DMS153 (cell line): ENCODE measurements around the gene HLA-G.
"Not testable (repeated sequence)": the region's sequence is repeated elsewhere in the genome, so short reads cannot be mapped to it uniquely, and the experiment has no call there.

Experiments
- DNase-seq: peaks from one replicate; lab custom pipeline; 2025; lab: John Stamatoyannopoulos, UW

Gene HLA-G

GRCh38 chr6:29827579-29828470 lies at the start of gene HLA-G:
Gene HLA-G, plus strand, starts transcription at chr6:29827825. Its CDS starts 20 bp downstream, at chr6:29827845.
- no peak for DNase-seq

- DNase-seq, result not testable (repeated sequence)
Measured at GRCh38 chr6:29780019-29780698, 47.5 kb upstream of the HLA-G start.

- no peak for DNase-seq
Measured at GRCh38 chr6:29789176-29789575, 38.4 kb upstream of the HLA-G start.

- no peak for DNase-seq
Measured at GRCh38 chr6:29790626-29791025, 37.0 kb upstream of the HLA-G start.

GRCh38 chr6:29791162-29791561 lies 36.5 kb upstream of the HLA-G start:
- DNase-seq, result no peak

GRCh38 chr6:29791786-29792122 lies 35.9 kb upstream of the HLA-G start:
- no peak for DNase-seq

GRCh38 chr6:29792123-29793035 lies 35.2 kb upstream of the HLA-G start:
- no peak for DNase-seq

GRCh38 chr6:29793036-29793356 lies 34.6 kb upstream of the HLA-G start:
- DNase-seq, result no peak

GRCh38 chr6:29793796-29794195 lies 33.8 kb upstream of the HLA-G start:
- DNase-seq, result no peak

- DNase-seq, result no peak
Measured at GRCh38 chr6:29796026-29796425, 31.6 kb upstream of the HLA-G start.

- no peak for DNase-seq
Measured at GRCh38 chr6:29797135-29797534, 30.5 kb upstream of the HLA-G start.

GRCh38 chr6:29797966-29798365 lies 29.7 kb upstream of the HLA-G start:
- no peak for DNase-seq

- no peak for DNase-seq
Measured at GRCh38 chr6:29800254-29800653, 27.4 kb upstream of the HLA-G start.

GRCh38 chr6:29806387-29806786 lies 21.2 kb upstream of the HLA-G start:
- no peak for DNase-seq

- DNase-seq, result no peak
Measured at GRCh38 chr6:29809249-29809648, 18.4 kb upstream of the HLA-G start.

GRCh38 chr6:29810371-29810770 lies 17.3 kb upstream of the HLA-G start:
- no peak for DNase-seq

- DNase-seq, result no peak
Measured at GRCh38 chr6:29811377-29811776, 16.2 kb upstream of the HLA-G start.

- no peak for DNase-seq
Measured at GRCh38 chr6:29813066-29813465, 14.6 kb upstream of the HLA-G start.

- DNase-seq, result no peak
Measured at GRCh38 chr6:29813809-29814208, 13.8 kb upstream of the HLA-G start.

- no peak for DNase-seq
Measured at GRCh38 chr6:29814379-29815117, 13.1 kb upstream of the HLA-G start.

GRCh38 chr6:29815118-29815750 lies 12.4 kb upstream of the HLA-G start:
- no peak for DNase-seq
